Peyer's patch (tissue), 4 donors: ENCODE results near the gene SGMS1.

ENCODE experiments used
- CTCF ChIP-seq, 6 experiments: fragments of 450-650 bp in 4 of 6; fragments of 200-600 bp in 2 of 6; sonication (generic) in 1 of 6; IDR thresholded peaks; one replicate each; pipeline ENCODE4 v1.5.1; 2017 to 2019; ENCODE audit warnings: antibody characterized with exemption in 6 of 6, mild to moderate bottlenecking in 3 of 6, moderate library complexity in 1 of 6
- POLR2A ChIP-seq, 2 donors: fragments of 450-650 bp; IDR thresholded peaks; one replicate each; pipeline ENCODE4 v1.5.1; 2017; ENCODE audit warnings: antibody characterized with exemption in 2 of 2, mild to moderate bottlenecking in 2 of 2, moderate library complexity in 2 of 2

- TF ChIP-seq CTCF (IDR thresholded peaks at IDR 0.05) (no peak), POLR2A (IDR thresholded peaks at IDR 0.05) (no peak)
Measured at GRCh38 chr10:50326757-50327701, 296.7 kb downstream of the SGMS1 start.
